HepG2 (cell line): ENCODE results near the gene INAFM2. TPM values are rescaled to one million over a fixed set of nuclear protein-coding genes. Genes with fewer than 3 reads are reported as not detected.

Experiments
- AHR ChIP-seq: IDR thresholded peaks from 2 replicates; pipeline ENCODE4 v1.6.1; 2018; ENCODE audit warnings: missing genetic modification reagents, missing compliant biosample characterization
- ATRX ChIP-seq: sonication (generic); formaldehyde crosslinking; IDR thresholded peaks from 2 replicates; pipeline ENCODE4 v1.4.0; 2020; ENCODE audit warnings: missing genetic modification reagents, borderline replicate concordance
- CHD2 ChIP-seq: IDR thresholded peaks from 2 replicates; pipeline ENCODE4 v1.6.1; 2011; ENCODE audit warnings: low read depth, low read length, improper control_type of control experiment
- DNMT1 ChIP-seq: sonication (generic); formaldehyde crosslinking; IDR thresholded peaks from 2 replicates; pipeline ENCODE4 v1.5.1; 2020; ENCODE audit warnings: mild to moderate bottlenecking, missing genetic modification reagents
- FOSL2 ChIP-seq: sonication (generic); formaldehyde crosslinking; IDR thresholded peaks from 2 replicates; pipeline ENCODE4 v1.4.0; 2020; ENCODE audit warnings: missing genetic modification reagents
- FOXJ3 ChIP-seq: sonication (generic); formaldehyde crosslinking; IDR thresholded peaks from 2 replicates; pipeline ENCODE4 v1.4.0; 2020; ENCODE audit warnings: missing genetic modification reagents, mild to moderate bottlenecking, borderline replicate concordance
- FOXK1 ChIP-seq: sonication (generic); formaldehyde crosslinking; IDR thresholded peaks from 2 replicates; pipeline ENCODE4 v1.4.0; 2020; ENCODE audit warnings: low read depth, missing genetic modification reagents, borderline replicate concordance
- JUNB ChIP-seq: sonication (generic); formaldehyde crosslinking; IDR thresholded peaks from 2 replicates; pipeline ENCODE4 v1.8.0; 2022; ENCODE audit warnings: missing genetic modification reagents, mild to moderate bottlenecking, borderline replicate concordance
- MAZ ChIP-seq, 2 experiments: sonication (generic) in 1 of 2; formaldehyde crosslinking in 1 of 2; IDR thresholded peaks; 2 replicates each; pipeline versions ENCODE4 v1.5.0 to v1.6.1; 2012 to 2020; ENCODE audit warnings: low read depth in 2 of 2, mild to moderate bottlenecking in 2 of 2, borderline replicate concordance in 1 of 2, improper control_type of control experiment in 1 of 2, low read length in 1 of 2, missing genetic modification reagents in 1 of 2, moderate library complexity in 1 of 2
- RAD21 ChIP-seq: fragments of 450-650 bp; formaldehyde crosslinking; IDR thresholded peaks from 2 replicates; pipeline ENCODE4 v1.5.0; 2020; ENCODE audit warnings: mild to moderate bottlenecking
- RBM22 ChIP-seq: fragments of 200-400 bp; formaldehyde crosslinking; optimal IDR thresholded peaks from 2 replicates; pipeline ENCODE3; 2017; ENCODE audit warnings: mild to moderate bottlenecking, low read length, moderate library complexity
- TBX2 ChIP-seq: sonication (generic); formaldehyde crosslinking; IDR thresholded peaks from 2 replicates; pipeline ENCODE4 v1.5.0; 2020; ENCODE audit warnings: missing genetic modification reagents, mild to moderate bottlenecking, borderline replicate concordance
- TEAD3 ChIP-seq: optimal IDR thresholded peaks from 2 replicates; pipeline ENCODE3; 2016; ENCODE audit warnings: borderline replicate concordance
- TERF1 ChIP-seq: sonication (generic); formaldehyde crosslinking; IDR thresholded peaks from 2 replicates; pipeline ENCODE4 v1.8.0; 2022; ENCODE audit warnings: mild to moderate bottlenecking, missing genetic modification reagents, moderate library complexity
- TFDP2 ChIP-seq: sonication (generic); formaldehyde crosslinking; IDR thresholded peaks from 2 replicates; pipeline ENCODE4 v1.4.0; 2020; ENCODE audit warnings: missing genetic modification reagents
- TP53 ChIP-seq: sonication (generic); formaldehyde crosslinking; conservative IDR thresholded peaks from 2 replicates; pipeline ENCODE4 v1.4.0; 2020; ENCODE audit warnings: missing genetic modification reagents
- ZBTB38 ChIP-seq: sonication (generic); formaldehyde crosslinking; IDR thresholded peaks from 2 replicates; pipeline ENCODE4 v1.5.1; 2020; ENCODE audit warnings: mild to moderate bottlenecking, missing genetic modification reagents
- ZBTB42 ChIP-seq: sonication (generic); formaldehyde crosslinking; IDR thresholded peaks from 2 replicates; pipeline ENCODE4 v1.5.0; 2020; ENCODE audit warnings: mild to moderate bottlenecking, missing genetic modification reagents
- ZHX1 ChIP-seq: sonication (generic); formaldehyde crosslinking; IDR thresholded peaks from 2 replicates; pipeline ENCODE4 v1.8.1; 2022; ENCODE audit warnings: low read depth, mild to moderate bottlenecking, missing genetic modification reagents
- ZNF160 ChIP-seq: sonication (generic); formaldehyde crosslinking; IDR thresholded peaks from 2 replicates; pipeline ENCODE4 v1.8.0; 2022; ENCODE audit warnings: mild to moderate bottlenecking, inconsistent platforms, missing genetic modification reagents
- ZNF337 ChIP-seq: sonication (generic); formaldehyde crosslinking; IDR thresholded peaks from 2 replicates; pipeline ENCODE4 v1.5.1; 2020; ENCODE audit warnings: missing genetic modification reagents, low read depth, mild to moderate bottlenecking, borderline replicate concordance
- ZNF484 ChIP-seq: sonication (generic); formaldehyde crosslinking; IDR thresholded peaks from 2 replicates; pipeline ENCODE4 v1.5.1; 2020; ENCODE audit warnings: mild to moderate bottlenecking, low read depth, missing genetic modification reagents, borderline replicate concordance
- ZNF552 ChIP-seq: sonication (generic); formaldehyde crosslinking; IDR thresholded peaks from 2 replicates; pipeline ENCODE4 v1.9.0; 2022; ENCODE audit warnings: missing genetic modification reagents, mild to moderate bottlenecking, borderline replicate concordance
- ZNF580 ChIP-seq: IDR thresholded peaks from 2 replicates; pipeline ENCODE4 v1.6.1; 2016; ENCODE audit warnings: low read depth, borderline replicate concordance
- ZNF589 ChIP-seq: sonication (generic); formaldehyde crosslinking; conservative IDR thresholded peaks from 2 replicates; pipeline ENCODE4 v1.8.0; 2022; ENCODE audit warnings: mild to moderate bottlenecking, moderate library complexity, missing genetic modification reagents
- ZSCAN12 ChIP-seq: sonication (generic); formaldehyde crosslinking; IDR thresholded peaks from 2 replicates; pipeline ENCODE4 v1.9.0; 2021; ENCODE audit warnings: mild to moderate bottlenecking, missing genetic modification reagents
- polyA plus RNA-seq, 8 experiments: library from polyadenylated mRNA; depleted of rRNA in 3 of 8; stranded (reverse) in 7 of 8; unstranded in 1 of 8; fragments of >200 nt; fragmentation: Illumina TruSeq in 4 of 8; extraction: Trizol in 4 of 8; gene quantifications; 2 replicates each; pipeline versions ENCODE4 v1.2.1 to v1.2.3, GENCODE V29; 2011 to 2016; ENCODE audit warnings: low read depth in 4 of 8, missing spikeins in 1 of 8, mixed read lengths in 1 of 8; ENCODE audit not compliant: insufficient read depth in 1 of 8
- total RNA-seq, 5 experiments: library from RNA; depleted of rRNA; stranded (reverse); fragments of >200 nt; fragmentation: Illumina TruSeq; extraction: Trizol; gene quantifications; 2 replicates each; pipeline ENCODE4 v1.2.3, GENCODE V29; 2016; ENCODE audit warnings: low read depth in 1 of 5

The INAFM2 gene
- total and polyA plus RNA-seq, 2 of the 13 experiments (the other 11 are each of a cell fraction or from before 2014, with no cell fraction given) = 5.5 to 6.5 TPM

GRCh38 chr15:40338041-40338657 is 14.7 kb downstream of the INAFM2 start (continued):
- TF ChIP-seq MAZ (IDR thresholded peaks at IDR 0.05; ENCODE audit: borderline replicate concordance, low read depth, low read length) = 0 out of 2 replicates have a peak, but pooled peaks have one; percentile 41
- peak; percentile 55; the same call in 1 of the 2 replicates for TF ChIP-seq MAZ (CRISPR knock-in tag; IDR thresholded peaks at IDR 0.05; ENCODE audit: low read depth)
- TF ChIP-seq RBM22 = no peak
- no peak for TF ChIP-seq ZNF160 (CRISPR knock-in tag)
- TF ChIP-seq AHR (CRISPR knock-in tag) = peak; percentile 20; the same call in 1 of the 2 replicates
- no peak for TF ChIP-seq DNMT1 (CRISPR knock-in tag)
- TF ChIP-seq RAD21 (CRISPR knock-in tag) = peak; percentile 76
- TF ChIP-seq TEAD3 = peak; percentile 34
- no peak for TF ChIP-seq ZNF552 (CRISPR knock-in tag)
- TF ChIP-seq CHD2 = no peak
- TF ChIP-seq ZNF589 (CRISPR knock-in tag) = no peak
- no peak for TF ChIP-seq FOXK1 (CRISPR knock-in tag)
- no peak for TF ChIP-seq TFDP2 (CRISPR knock-in tag)
- no peak for TF ChIP-seq ZNF484 (CRISPR knock-in tag)
- TF ChIP-seq TP53 (CRISPR knock-in tag) = no peak
- peak; percentile 42; the same call in 1 of the 2 replicates for TF ChIP-seq TBX2 (CRISPR knock-in tag)
- no peak for TF ChIP-seq ZNF580 (CRISPR knock-in tag)
- no peak for TF ChIP-seq ZSCAN12 (CRISPR knock-in tag)
- TF ChIP-seq FOXJ3 (CRISPR knock-in tag) = no peak
- no peak for TF ChIP-seq ZNF337 (CRISPR knock-in tag)
- no peak for TF ChIP-seq ATRX (CRISPR knock-in tag)
- no peak for TF ChIP-seq FOSL2 (CRISPR knock-in tag)
- TF ChIP-seq TERF1 (CRISPR knock-in tag) = 0 out of 2 replicates have a peak, but pooled peaks have one; percentile 33
- TF ChIP-seq JUNB = no peak
- no peak for TF ChIP-seq ZHX1
- no peak for TF ChIP-seq ZBTB42
- TF ChIP-seq ZBTB38 = no peak
